Stimulated activated memory B cell treated with anti-CD40 and anti-IgM and Interleukin-4, amounts not matched to agents 10 μg/mL and 1 μg/mL and 100 μg/mL, for 72 hours (primary cell): Measurements from ENCODE around the gene LYZL1.
"Not testable (repeated sequence)": the region's sequence is repeated elsewhere in the genome, so short reads cannot be mapped to it uniquely, and the experiment has no call there.

Experiments used
- ATAC-seq: fragments of 150-1000 bp; cut with Tn5 transposase; 2 replicates; pipeline ENCODE4 v1.10.0; 2021
- H3K27ac Mint-ChIP-seq: one replicate; pipeline ENCODE4 v1.8.0; 2022; ENCODE audit warnings: mild to moderate bottlenecking, mixed read lengths
- H3K27me3 Mint-ChIP-seq: one replicate; pipeline ENCODE4 v1.8.0; 2022; ENCODE audit warnings: mixed read lengths
- H3K36me3 Mint-ChIP-seq: one replicate; pipeline ENCODE4 v1.8.0; 2022; ENCODE audit warnings: mixed read lengths
- H3K4me1 Mint-ChIP-seq: one replicate; pipeline ENCODE4 v1.8.0; 2022; ENCODE audit warnings: mixed read lengths
- H3K4me3 Mint-ChIP-seq: one replicate; pipeline ENCODE4 v1.8.0; 2022; ENCODE audit warnings: mild to moderate bottlenecking, moderate library complexity, mixed read lengths
- H3K9me3 Mint-ChIP-seq: one replicate; pipeline ENCODE4 v1.8.0; 2022; ENCODE audit warnings: mixed read lengths

Gene LYZL1

DNA sequence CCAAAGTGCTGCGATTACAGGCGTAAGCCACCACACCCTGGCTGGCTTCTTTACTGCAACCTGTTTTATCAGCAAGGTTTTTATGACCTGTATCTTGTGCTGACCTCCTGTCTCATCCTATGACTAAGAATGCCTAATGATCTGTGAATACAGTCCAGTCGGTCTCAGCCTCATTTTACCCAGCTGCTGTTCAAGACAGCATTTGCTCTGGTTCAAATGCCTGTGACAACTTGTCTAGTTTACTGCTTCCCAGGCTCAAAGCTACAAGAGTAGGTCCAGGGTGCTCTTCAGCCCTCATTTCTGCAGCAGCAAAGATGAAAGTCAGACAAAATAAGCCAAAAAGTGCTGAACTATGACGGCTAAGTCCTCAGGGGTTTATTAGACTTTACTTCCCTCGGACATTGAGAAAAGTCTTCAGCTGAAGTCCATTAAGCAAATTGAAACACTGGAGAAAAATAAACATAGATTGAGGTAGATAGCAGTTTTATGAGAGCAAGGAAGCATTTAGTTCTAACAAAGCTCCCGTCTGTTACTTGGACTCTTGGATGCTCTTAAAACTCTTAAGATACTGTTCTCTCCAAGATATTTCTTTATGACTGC, 12.5 kb upstream of the LYZL1 start:
- ATAC-seq: no peak
- Mint-ChIP-seq H3K4me1 (no peaks in the 10 kb centered on the region), H3K36me3 (no peaks in the 10 kb centered on the region), H3K27ac (no peak overlapping the region), H3K27me3 (no peaks in the 10 kb centered on the region), H3K4me3 (no peak overlapping the region), H3K9me3 (no peaks in the 10 kb centered on the region)

- H3K27ac Mint-ChIP-seq: no peak overlapping the region
- H3K4me1 Mint-ChIP-seq: no peaks in the 10 kb centered on the region
- H3K9me3 Mint-ChIP-seq: no peaks in the 10 kb centered on the region
- no peak for ATAC-seq
- no peaks in the 10 kb centered on the region for H3K27me3 Mint-ChIP-seq
- no peak overlapping the region for H3K4me3 Mint-ChIP-seq
- H3K36me3 Mint-ChIP-seq: no peaks in the 10 kb centered on the region
These were observed 11.6 kb upstream of the LYZL1 start for GRCh38 chr10:29277296-29277695.

- Mint-ChIP-seq H3K27ac (no peak overlapping the region), H3K36me3 (no peaks in the 10 kb centered on the region), H3K9me3 (no peaks in the 10 kb centered on the region), H3K27me3 (no peaks in the 10 kb centered on the region), H3K4me3 (no peak overlapping the region), H3K4me1 (no peaks in the 10 kb centered on the region)
- ATAC-seq: no peak
These were observed 8.9 kb upstream of the LYZL1 start for GRCh38 chr10:29279779-29280487.

- Mint-ChIP-seq H3K27me3 (no peaks in the 10 kb centered on the region), H3K4me1 (no peaks in the 10 kb centered on the region), H3K4me3 (no peak overlapping the region), H3K27ac (no peak overlapping the region), H3K9me3 (no peaks in the 10 kb centered on the region), H3K36me3 (no peaks in the 10 kb centered on the region)
- ATAC-seq: no peak
These were observed 8.4 kb upstream of the LYZL1 start for GRCh38 chr10:29280488-29280840.

- no peaks in the 10 kb centered on the region for H3K4me1 Mint-ChIP-seq
- H3K36me3 Mint-ChIP-seq: no peaks in the 10 kb centered on the region
- no peak overlapping the region for H3K27ac Mint-ChIP-seq
- peak; percentile 59 for ATAC-seq
- no peaks in the 10 kb centered on the region for H3K27me3 Mint-ChIP-seq
- no peaks in the 10 kb centered on the region for H3K9me3 Mint-ChIP-seq
- no peak overlapping the region for H3K4me3 Mint-ChIP-seq
These were observed 3.2 kb upstream of the LYZL1 start for GRCh38 chr10:29285624-29286051.

GRCh38 chr10:29287635-29288034, 1.2 kb upstream of the LYZL1 start:
- Mint-ChIP-seq H3K4me3 (no peak overlapping the region), H3K36me3 (no peaks in the 10 kb centered on the region), H3K27me3 (no peaks in the 10 kb centered on the region), H3K27ac (no peak overlapping the region), H3K4me1 (no peaks in the 10 kb centered on the region), H3K9me3 (no peaks in the 10 kb centered on the region)
- ATAC-seq: no peak

DNA sequence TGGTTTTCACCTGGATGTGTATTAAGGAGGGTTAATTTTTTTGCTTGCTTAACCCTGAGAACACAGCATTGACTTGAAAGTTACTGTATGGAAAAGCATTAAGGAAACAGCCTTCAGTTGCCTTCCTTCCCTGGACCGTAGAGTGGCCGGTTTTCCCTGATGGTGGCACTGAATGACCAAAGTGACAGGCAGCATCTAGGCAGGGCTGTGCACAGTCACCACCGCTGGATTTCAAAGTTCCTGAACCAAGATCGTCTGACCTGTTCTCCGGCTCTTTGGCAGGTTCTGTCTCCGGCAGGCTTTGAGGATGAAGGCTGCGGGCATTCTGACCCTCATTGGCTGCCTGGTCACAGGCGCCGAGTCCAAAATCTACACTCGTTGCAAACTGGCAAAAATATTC, 2.7 kb downstream of the LYZL1 start:
- not testable (repeated sequence) for H3K4me1 Mint-ChIP-seq, H3K9me3 Mint-ChIP-seq, ATAC-seq, H3K36me3 Mint-ChIP-seq, H3K4me3 Mint-ChIP-seq, H3K27ac Mint-ChIP-seq, H3K27me3 Mint-ChIP-seq

DNA sequence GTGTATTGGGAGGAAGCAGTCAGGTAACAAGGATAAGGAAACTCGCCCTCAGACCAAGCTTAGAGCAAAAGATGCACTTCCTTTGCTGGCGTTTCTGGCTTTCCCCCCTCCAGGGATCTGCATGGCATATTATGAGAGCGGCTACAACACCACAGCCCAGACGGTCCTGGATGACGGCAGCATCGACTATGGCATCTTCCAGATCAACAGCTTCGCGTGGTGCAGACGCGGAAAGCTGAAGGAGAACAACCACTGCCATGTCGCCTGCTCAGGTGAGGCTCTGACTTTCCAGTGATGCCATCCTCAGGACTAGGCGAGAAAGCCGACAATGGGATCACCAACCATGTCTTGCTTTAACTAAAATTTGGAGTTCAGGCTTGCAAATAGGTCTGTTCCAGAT, 3.5 kb downstream of the LYZL1 start:
- H3K4me1 Mint-ChIP-seq, H3K36me3 Mint-ChIP-seq, H3K27ac Mint-ChIP-seq, H3K9me3 Mint-ChIP-seq, H3K4me3 Mint-ChIP-seq, H3K27me3 Mint-ChIP-seq, ATAC-seq: not testable (repeated sequence)

DNA sequence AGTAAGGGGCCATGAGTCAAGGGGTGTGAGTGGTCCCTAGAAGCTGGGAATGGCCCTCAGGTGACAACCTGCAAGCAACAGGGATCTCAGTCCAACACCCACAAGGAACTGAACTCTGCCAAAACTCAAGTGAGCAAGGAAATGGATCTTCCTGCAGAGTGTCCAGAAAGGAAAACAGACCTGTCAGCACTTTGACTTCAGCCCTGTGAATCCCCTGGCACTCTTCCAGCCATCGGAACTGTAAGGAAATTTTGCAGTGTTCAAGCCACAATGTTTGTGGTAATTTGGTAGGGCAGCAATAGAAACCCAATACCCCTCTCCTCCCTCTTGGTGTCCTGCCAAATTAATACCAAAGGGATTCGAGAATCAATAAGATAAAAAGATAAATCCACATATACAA, 6.9 kb downstream of the LYZL1 start:
- no peaks in the 10 kb centered on the region for H3K4me1 Mint-ChIP-seq
- no peaks in the 10 kb centered on the region for H3K36me3 Mint-ChIP-seq
- peaks cover 12% of the 10 kb centered on the region for H3K9me3 Mint-ChIP-seq
- no peak overlapping the region for H3K4me3 Mint-ChIP-seq
- ATAC-seq: no peak
- no peak overlapping the region for H3K27ac Mint-ChIP-seq
- H3K27me3 Mint-ChIP-seq: peaks cover 8% of the 10 kb centered on the region

DNA sequence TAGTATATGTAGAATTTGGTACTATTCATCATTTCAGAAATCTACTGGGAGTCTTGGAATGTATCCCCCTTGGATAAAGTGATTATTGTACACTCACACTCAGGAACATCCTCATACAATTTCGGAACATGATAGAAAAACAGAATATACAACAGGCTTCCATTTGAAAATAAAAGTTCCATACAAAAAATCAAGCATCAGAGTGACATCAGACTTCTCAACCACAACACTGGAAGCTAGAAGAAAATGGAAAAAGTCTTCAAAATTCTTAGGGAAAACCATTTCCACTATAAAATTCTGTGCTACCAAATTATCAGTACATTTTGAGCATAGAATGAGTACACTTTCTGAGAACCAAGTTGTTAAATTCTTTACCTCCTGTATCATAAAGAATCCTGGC, 8.8 kb downstream of the LYZL1 start:
- H3K27ac Mint-ChIP-seq: no peak overlapping the region
- H3K4me1 Mint-ChIP-seq: no peaks in the 10 kb centered on the region
- H3K9me3 Mint-ChIP-seq: peaks cover 24% of the 10 kb centered on the region
- H3K4me3 Mint-ChIP-seq: no peak overlapping the region
- peaks cover 8% of the 10 kb centered on the region for H3K27me3 Mint-ChIP-seq
- peaks cover 6% of the 10 kb centered on the region for H3K36me3 Mint-ChIP-seq
- no peak for ATAC-seq

GRCh38 chr10:29301359-29301910, 12.6 kb downstream of the LYZL1 start:
- H3K27me3 Mint-ChIP-seq: peaks cover 14% of the 10 kb centered on the region
- H3K9me3 Mint-ChIP-seq: peaks cover 24% of the 10 kb centered on the region
- H3K36me3 Mint-ChIP-seq: peaks cover 6% of the 10 kb centered on the region
- no peak for ATAC-seq
- peaks cover 5% of the 10 kb centered on the region for H3K4me1 Mint-ChIP-seq
- H3K27ac Mint-ChIP-seq: no peak overlapping the region
- H3K4me3 Mint-ChIP-seq: no peak overlapping the region

- no peak overlapping the region for H3K4me3 Mint-ChIP-seq
These were observed 13.6 kb downstream of the LYZL1 start for GRCh38 chr10:29302499-29302898.

DNA sequence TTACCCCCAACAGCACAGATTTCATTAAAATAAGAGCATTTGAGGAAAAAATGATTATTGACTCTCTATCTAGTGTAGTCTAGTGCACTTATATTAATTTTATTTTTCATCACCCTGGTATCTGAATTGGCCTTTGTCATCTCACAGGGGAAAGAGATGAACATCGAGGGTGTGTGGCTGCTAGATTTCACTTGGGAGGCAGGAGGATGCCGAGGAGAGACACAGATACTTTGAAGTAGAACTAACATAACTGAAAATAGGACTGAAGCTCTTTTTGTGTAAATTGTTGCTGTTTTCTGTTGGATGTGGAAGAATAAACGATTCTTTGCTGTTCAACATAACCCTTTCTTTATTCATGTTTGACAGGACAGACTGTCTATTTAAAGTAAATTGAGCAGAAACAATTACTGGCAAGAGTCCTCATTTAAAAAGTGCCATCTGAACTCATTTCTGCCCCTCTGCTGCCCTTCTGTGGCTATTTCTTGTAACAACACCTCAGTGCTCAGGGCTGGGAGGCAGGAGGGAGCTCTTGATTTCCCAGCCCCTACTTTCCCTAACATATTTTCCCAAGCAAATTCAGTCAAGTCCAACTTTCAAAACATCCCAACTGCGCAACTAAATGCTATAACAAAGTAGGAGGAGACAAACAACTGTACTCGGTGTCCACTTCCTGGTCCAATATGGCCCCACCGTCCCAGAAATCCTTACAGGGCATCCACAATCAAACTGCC, 15.6 kb downstream of the LYZL1 start:
- H3K27ac Mint-ChIP-seq: no peak overlapping the region
- H3K4me1 Mint-ChIP-seq: peaks cover 5% of the 10 kb centered on the region
- peaks cover 13% of the 10 kb centered on the region for H3K9me3 Mint-ChIP-seq
- ATAC-seq: peak; percentile 51
- H3K4me3 Mint-ChIP-seq: no peak overlapping the region
- peaks cover 6% of the 10 kb centered on the region for H3K36me3 Mint-ChIP-seq
- peaks cover 14% of the 10 kb centered on the region for H3K27me3 Mint-ChIP-seq

More at GRCh38 chr10:29302499-29302898, 13.6 kb downstream of the LYZL1 start:
- peaks cover 20% of the 10 kb centered on the region for H3K9me3 Mint-ChIP-seq
- ATAC-seq: no peak
- peaks cover 6% of the 10 kb centered on the region for H3K36me3 Mint-ChIP-seq
- no peak overlapping the region for H3K27ac Mint-ChIP-seq
- peaks cover 14% of the 10 kb centered on the region for H3K27me3 Mint-ChIP-seq
- peaks cover 5% of the 10 kb centered on the region for H3K4me1 Mint-ChIP-seq

- peaks cover 14% of the 10 kb centered on the region for H3K27me3 Mint-ChIP-seq
- ATAC-seq: no peak
- no peak overlapping the region for H3K27ac Mint-ChIP-seq
- H3K4me3 Mint-ChIP-seq: no peak overlapping the region
- H3K36me3 Mint-ChIP-seq: peaks cover 6% of the 10 kb centered on the region
- H3K4me1 Mint-ChIP-seq: peaks cover 5% of the 10 kb centered on the region
- peaks cover 12% of the 10 kb centered on the region for H3K9me3 Mint-ChIP-seq
These were observed 16.1 kb downstream of the LYZL1 start for GRCh38 chr10:29304995-29305335.

GRCh38 chr10:29306688-29307087, 17.8 kb downstream of the LYZL1 start:
- peaks cover 5% of the 10 kb centered on the region for H3K4me1 Mint-ChIP-seq

DNA sequence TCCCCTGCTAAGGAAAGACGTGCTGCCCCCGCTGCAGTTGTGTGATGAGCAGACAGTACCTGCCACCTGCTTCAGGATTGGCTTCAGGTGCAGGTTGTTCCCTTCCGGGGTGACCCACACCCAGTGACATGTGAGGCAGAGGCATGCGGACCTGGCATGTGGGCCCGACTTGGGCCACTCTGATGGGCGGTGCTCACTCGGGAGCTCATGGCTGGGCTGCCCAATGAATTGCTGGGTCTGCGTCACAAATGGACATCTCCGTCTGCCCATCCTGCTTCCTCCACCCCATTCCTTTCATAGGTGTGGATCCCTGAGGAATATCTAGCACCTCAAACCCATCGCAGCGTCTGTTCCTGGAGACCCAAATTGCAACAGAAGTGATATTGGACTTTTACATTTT, 19.3 kb downstream of the LYZL1 start:
- H3K4me1 Mint-ChIP-seq, H3K27ac Mint-ChIP-seq, ATAC-seq, H3K4me3 Mint-ChIP-seq, H3K9me3 Mint-ChIP-seq, H3K36me3 Mint-ChIP-seq: not testable (repeated sequence)
- peaks cover 14% of the 10 kb centered on the region for H3K27me3 Mint-ChIP-seq

More at GRCh38 chr10:29306688-29307087, 17.8 kb downstream of the LYZL1 start:
- Mint-ChIP-seq H3K4me3 (no peak overlapping the region), H3K27me3 (peaks cover 14% of the 10 kb centered on the region), H3K27ac (no peak overlapping the region), H3K9me3 (peaks cover 4% of the 10 kb centered on the region), H3K36me3 (no peaks in the 10 kb centered on the region)
- no peak for ATAC-seq
